Neural progenitor cell (in vitro differentiated cells): ENCODE data around the gene GOLGA1.

ENCODE experiments used
- CTCF ChIP-seq: fragments of 200-600 bp; sonication (generic); IDR thresholded peaks from 2 replicates; pipeline ENCODE4 v1.5.1; 2017; ENCODE audit warnings: antibody characterized with exemption, mild to moderate bottlenecking
- EZH2 ChIP-seq: fragments of 200-600 bp; sonication (generic); IDR thresholded peaks from 2 replicates; pipeline ENCODE4 v1.6.1; 2017; ENCODE audit warnings: antibody characterized with exemption, mild to moderate bottlenecking, moderate library complexity

GRCh38 chr9:124950050-124950718 is 9.3 kb upstream of the GOLGA1 start:
- TF ChIP-seq CTCF (no peak), EZH2 (no peak)
